HepG2 (cell line): ENCODE data around the gene RDH11.
"Not testable (repeated sequence)": the region's sequence is repeated elsewhere in the genome, so short reads cannot be mapped to it uniquely, and the experiment has no call there.

Source experiments
- CTCF ChIP-seq: sonication (generic); formaldehyde crosslinking; IDR thresholded peaks from 2 replicates; pipeline ENCODE4 v1.5.0; 2020; ENCODE audit warnings: mild to moderate bottlenecking, missing genetic modification reagents, moderate library complexity
- POLR2AphosphoS5 ChIP-seq: IDR thresholded peaks from 2 replicates; pipeline ENCODE4 v1.6.1; 2012; ENCODE audit warnings: low read depth, low read length
- SUZ12 ChIP-seq: fragments of 150-350 bp; IDR thresholded peaks from 2 replicates; pipeline ENCODE4 v1.6.1; 2014; ENCODE audit warnings: low read depth, low read length
- ZBTB33 ChIP-seq: sonication (generic); formaldehyde crosslinking; IDR thresholded peaks from 2 replicates; pipeline ENCODE4 v1.4.0; 2020; ENCODE audit warnings: missing genetic modification reagents
- ZNF12 ChIP-seq: sonication (generic); formaldehyde crosslinking; IDR thresholded peaks from 2 replicates; pipeline ENCODE4 v1.5.0; 2020; ENCODE audit warnings: missing genetic modification reagents
- ZNF3 ChIP-seq: IDR thresholded peaks from 2 replicates; pipeline ENCODE4 v1.7.0; 2017; ENCODE audit warnings: inconsistent platforms
- ZNF569 ChIP-seq: sonication (generic); formaldehyde crosslinking; IDR thresholded peaks from 2 replicates; pipeline ENCODE4 v1.5.0; 2020; ENCODE audit warnings: mild to moderate bottlenecking, missing genetic modification reagents, moderate library complexity, borderline replicate concordance
- ZNF773 ChIP-seq: sonication (generic); formaldehyde crosslinking; IDR thresholded peaks from 2 replicates; pipeline ENCODE4 v1.4.0; 2020; ENCODE audit warnings: missing genetic modification reagents, borderline replicate concordance

GRCh38 chr14:67719385-67719784 lies 23.8 kb upstream of the RDH11 start:
- not testable (repeated sequence) for TF ChIP-seq POLR2AphosphoS5; ZNF12 (CRISPR knock-in tag); ZNF569; ZNF3 (CRISPR knock-in tag); ZBTB33 (CRISPR knock-in tag); SUZ12; CTCF (CRISPR knock-in tag); ZNF773 (CRISPR knock-in tag)
